Eye (tissue), 1 donor: ENCODE data around the gene OBSL1.
A peak's percentile ranks its signal among the peaks of the same experiment; 100 is the strongest.

Experiments used
- DNase-seq: peaks from one replicate; pipeline ENCODE4 v3.0.0-alpha.2; 2015

OBSL1 gene

GRCh38 chr2:219571311-219572236 is at the start of gene OBSL1:
Gene OBSL1 (minus strand): TSS chr2:219571539. CDS start chr2:219571232, 307 bp downstream.
- DNase-seq = peak; percentile 93

- no peak for DNase-seq
These were observed 49.2 kb upstream of the OBSL1 start for GRCh38 chr2:219620546-219620945.

- peak; percentile 45 for DNase-seq
These were observed 47.9 kb upstream of the OBSL1 start for GRCh38 chr2:219619235-219619634.

- no peak for DNase-seq
These were observed 47.4 kb upstream of the OBSL1 start for GRCh38 chr2:219618733-219619122.

GRCh38 chr2:219616550-219616949 is 45.2 kb upstream of the OBSL1 start:
- no peak for DNase-seq

GRCh38 chr2:219615894-219616293 is 44.6 kb upstream of the OBSL1 start:
- no peak for DNase-seq

GRCh38 chr2:219615036-219615435 is 43.7 kb upstream of the OBSL1 start:
- DNase-seq = no peak

- DNase-seq = no peak
These were observed 42.9 kb upstream of the OBSL1 start for GRCh38 chr2:219614076-219614860.

GRCh38 chr2:219613461-219614070 is 42.2 kb upstream of the OBSL1 start:
- no peak for DNase-seq

- DNase-seq = no peak
These were observed 41.4 kb upstream of the OBSL1 start for GRCh38 chr2:219612577-219613286.

- no peak for DNase-seq
These were observed 40.7 kb upstream of the OBSL1 start for GRCh38 chr2:219611866-219612576.

- DNase-seq = no peak
These were observed 40.0 kb upstream of the OBSL1 start for GRCh38 chr2:219611306-219611705.

- no peak for DNase-seq
These were observed 37.9 kb upstream of the OBSL1 start for GRCh38 chr2:219609149-219609750.

- no peak for DNase-seq
These were observed 37.1 kb upstream of the OBSL1 start for GRCh38 chr2:219608399-219608964.

GRCh38 chr2:219607931-219608330 is 36.6 kb upstream of the OBSL1 start:
- DNase-seq = no peak

GRCh38 chr2:219605607-219605954 is 34.2 kb upstream of the OBSL1 start:
- no peak for DNase-seq

- no peak for DNase-seq
These were observed 32.4 kb upstream of the OBSL1 start for GRCh38 chr2:219603771-219604170.

GRCh38 chr2:219598308-219599078 is 27.2 kb upstream of the OBSL1 start:
- DNase-seq = no peak

GRCh38 chr2:219597552-219598307 is 26.4 kb upstream of the OBSL1 start, which contains the start of gene STK11IP:
Gene STK11IP (plus strand): TSS chr2:219597857. CDS start chr2:219598120, 263 bp downstream.
- peak; percentile 98 for DNase-seq
